ENCODE data around the gene AGAP2.

AGAP2 gene

GRCh38 chr12:57743769-57744168, 5.2 kb upstream of the AGAP2 start:
- H3K9ac ChIP-seq, result no peak overlapping the region
- no peak for TF ChIP-seq CTCF (IDR thresholded peaks at IDR 0.05)
- H3K27me3 ChIP-seq (ENCODE audit: control insufficient read depth, insufficient read depth, low read length), result no peaks in the 10 kb centered on the region
- peak overlapping the region; percentile 86 for H2AFZ ChIP-seq
- no peak overlapping the region for H3K4me2 ChIP-seq (ENCODE audit: low read length)
- H3K4me1 ChIP-seq, result peaks cover 9% of the 10 kb centered on the region
- no peak overlapping the region for H3K4me3 ChIP-seq (ENCODE audit: low read depth, low read length)
- H3K9me3 ChIP-seq (ENCODE audit: control insufficient read depth, low read length), result no peaks in the 10 kb centered on the region
- H3K36me3 ChIP-seq (ENCODE audit: control insufficient read depth, insufficient read depth, low read length), result no peaks in the 10 kb centered on the region
- no peaks in the 10 kb centered on the region for H3K79me2 ChIP-seq
- no peak overlapping the region for H3K27ac ChIP-seq

GRCh38 chr12:57741844-57742738, 3.5 kb upstream of the AGAP2 start:
- Histone ChIP-seq H3K27me3 (ENCODE audit: control insufficient read depth, insufficient read depth, low read length) (no peaks in the 10 kb centered on the region), H3K4me2 (ENCODE audit: low read length) (no peak overlapping the region), H3K27ac (peak overlapping the region; percentile 17), H3K79me2 (no peaks in the 10 kb centered on the region), H3K9ac (no peak overlapping the region), H3K4me3 (ENCODE audit: low read depth, low read length) (no peak overlapping the region), H3K36me3 (ENCODE audit: control insufficient read depth, insufficient read depth, low read length) (no peaks in the 10 kb centered on the region), H3K9me3 (ENCODE audit: control insufficient read depth, low read length) (no peaks in the 10 kb centered on the region), H3K4me1 (peaks cover 13% of the 10 kb centered on the region), H2AFZ (no peak overlapping the region)
- no peak for TF ChIP-seq CTCF (IDR thresholded peaks at IDR 0.05)

- Histone ChIP-seq H3K4me2 (ENCODE audit: low read length) (no peak overlapping the region), H3K9ac (no peak overlapping the region), H3K4me3 (ENCODE audit: low read depth, low read length) (no peak overlapping the region), H3K36me3 (ENCODE audit: control insufficient read depth, insufficient read depth, low read length) (no peaks in the 10 kb centered on the region), H3K79me2 (no peaks in the 10 kb centered on the region), H3K4me1 (peaks cover 16% of the 10 kb centered on the region), H3K27me3 (ENCODE audit: control insufficient read depth, insufficient read depth, low read length) (no peaks in the 10 kb centered on the region), H2AFZ (no peak overlapping the region), H3K27ac (no peak overlapping the region), H3K9me3 (ENCODE audit: control insufficient read depth, low read length) (no peaks in the 10 kb centered on the region)
- TF ChIP-seq CTCF (IDR thresholded peaks at IDR 0.05), result no peak
These were observed 2.9 kb upstream of the AGAP2 start for GRCh38 chr12:57741413-57741789.

GRCh38 chr12:57740656-57741412, 2.3 kb upstream of the AGAP2 start:
- H3K9ac ChIP-seq, result no peak overlapping the region
- H3K4me2 ChIP-seq (ENCODE audit: low read length), result no peak overlapping the region
- no peak overlapping the region for H2AFZ ChIP-seq
- no peaks in the 10 kb centered on the region for H3K36me3 ChIP-seq (ENCODE audit: control insufficient read depth, insufficient read depth, low read length)
- peaks cover 21% of the 10 kb centered on the region for H3K4me1 ChIP-seq
- H3K4me3 ChIP-seq (ENCODE audit: low read depth, low read length), result no peak overlapping the region
- no peaks in the 10 kb centered on the region for H3K79me2 ChIP-seq
- no peak for TF ChIP-seq CTCF (IDR thresholded peaks at IDR 0.05)
- H3K9me3 ChIP-seq (ENCODE audit: control insufficient read depth, low read length), result no peaks in the 10 kb centered on the region
- H3K27ac ChIP-seq, result peak overlapping the region; percentile 21
- no peaks in the 10 kb centered on the region for H3K27me3 ChIP-seq (ENCODE audit: control insufficient read depth, insufficient read depth, low read length)
